AG10803 (cell line): ENCODE measurements around the gene RNF121.

ENCODE experiments used
- DNase-seq: peaks from one replicate; pipeline ENCODE4 v3.0.0; 2010; ENCODE audit warnings: low read depth
- H3K4me3 ChIP-seq: 2 replicates; pipeline ENCODE4 v1.5.1; 2011; ENCODE audit warnings: mild to moderate bottlenecking, low read length, control low read depth
- TF ChIP-seq, protein P1 (sequence below): conservative IDR thresholded peaks from 2 replicates; pipeline ENCODE4 v1.5.1; 2011; ENCODE audit warnings: mild to moderate bottlenecking, low read length, control low read depth, inconsistent platforms

The RNF121 gene

DNA sequence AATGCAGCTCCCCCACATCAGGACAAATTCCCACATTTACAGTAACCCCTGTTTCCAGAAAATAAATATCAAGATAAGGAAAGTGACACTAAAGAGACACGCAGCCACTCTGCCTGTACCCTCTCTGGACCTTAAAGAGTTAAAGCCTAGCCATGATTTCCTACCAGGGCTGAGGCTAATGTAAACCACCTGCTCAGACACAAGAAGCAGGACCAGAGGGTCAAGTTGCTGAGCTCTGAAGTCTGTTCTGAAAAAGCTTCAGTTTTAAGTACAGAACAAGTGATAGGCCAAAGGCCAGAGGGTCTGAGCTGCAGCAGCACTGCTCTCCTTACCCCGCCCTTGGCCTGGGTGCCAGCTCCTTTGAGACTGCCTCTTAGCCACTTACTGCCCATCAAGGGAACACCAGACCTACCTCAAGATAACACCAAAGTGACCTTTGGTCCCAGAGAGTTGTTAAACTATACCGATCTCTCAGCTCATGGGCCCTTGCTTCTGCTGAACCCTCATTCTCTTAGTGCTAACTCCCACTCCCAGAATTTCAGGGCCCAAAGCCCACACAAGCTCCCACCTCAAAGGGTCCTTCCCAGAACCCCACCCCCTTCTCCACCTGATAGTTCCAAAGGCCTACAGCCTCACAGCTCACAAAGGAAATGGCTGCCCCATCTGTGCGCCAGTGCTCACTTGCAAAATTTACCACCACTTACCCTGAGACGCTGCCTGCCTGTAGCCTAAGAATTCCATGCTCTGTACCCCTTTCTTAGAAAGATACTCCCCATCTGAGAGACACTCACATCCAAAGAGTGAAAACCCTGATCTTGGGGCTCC lies 110.4 kb downstream of the RNF121 start:
- TF ChIP-seq, protein P1, sequence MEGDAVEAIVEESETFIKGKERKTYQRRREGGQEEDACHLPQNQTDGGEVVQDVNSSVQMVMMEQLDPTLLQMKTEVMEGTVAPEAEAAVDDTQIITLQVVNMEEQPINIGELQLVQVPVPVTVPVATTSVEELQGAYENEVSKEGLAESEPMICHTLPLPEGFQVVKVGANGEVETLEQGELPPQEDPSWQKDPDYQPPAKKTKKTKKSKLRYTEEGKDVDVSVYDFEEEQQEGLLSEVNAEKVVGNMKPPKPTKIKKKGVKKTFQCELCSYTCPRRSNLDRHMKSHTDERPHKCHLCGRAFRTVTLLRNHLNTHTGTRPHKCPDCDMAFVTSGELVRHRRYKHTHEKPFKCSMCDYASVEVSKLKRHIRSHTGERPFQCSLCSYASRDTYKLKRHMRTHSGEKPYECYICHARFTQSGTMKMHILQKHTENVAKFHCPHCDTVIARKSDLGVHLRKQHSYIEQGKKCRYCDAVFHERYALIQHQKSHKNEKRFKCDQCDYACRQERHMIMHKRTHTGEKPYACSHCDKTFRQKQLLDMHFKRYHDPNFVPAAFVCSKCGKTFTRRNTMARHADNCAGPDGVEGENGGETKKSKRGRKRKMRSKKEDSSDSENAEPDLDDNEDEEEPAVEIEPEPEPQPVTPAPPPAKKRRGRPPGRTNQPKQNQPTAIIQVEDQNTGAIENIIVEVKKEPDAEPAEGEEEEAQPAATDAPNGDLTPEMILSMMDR = no peak
- H3K4me3 ChIP-seq = peak overlapping the region; percentile 95
- DNase-seq = peak; percentile 61

DNA sequence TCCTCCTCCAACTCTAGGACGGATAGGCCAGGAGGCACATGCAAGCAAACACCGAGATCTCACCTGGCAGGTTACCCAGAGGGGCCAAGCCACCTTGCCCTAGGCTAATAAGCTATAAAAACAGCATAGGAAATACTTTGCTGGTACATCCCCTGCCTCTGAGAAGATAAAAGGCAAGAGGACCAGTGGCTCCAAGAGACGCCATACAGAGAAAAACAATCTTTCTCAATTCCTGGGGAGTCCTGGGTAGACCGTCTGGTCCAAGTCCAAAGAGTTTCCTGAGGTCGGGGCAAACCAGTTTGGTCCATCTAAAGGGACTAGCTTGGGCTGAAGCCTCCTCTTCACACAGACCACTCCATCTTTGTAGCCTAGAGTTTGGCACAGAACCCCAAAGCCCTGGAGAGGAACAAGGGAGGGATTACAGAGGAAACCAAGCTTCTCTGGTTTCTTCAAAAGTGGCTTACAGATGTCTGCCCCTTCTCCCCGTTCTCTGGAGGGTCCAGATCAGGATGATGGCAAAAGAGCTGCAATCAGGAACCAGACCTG lies 111.1 kb downstream of the RNF121 start:
- no peak for DNase-seq
- H3K4me3 ChIP-seq = peak overlapping the region; percentile 95
- TF ChIP-seq, protein P1 = no peak

DNA sequence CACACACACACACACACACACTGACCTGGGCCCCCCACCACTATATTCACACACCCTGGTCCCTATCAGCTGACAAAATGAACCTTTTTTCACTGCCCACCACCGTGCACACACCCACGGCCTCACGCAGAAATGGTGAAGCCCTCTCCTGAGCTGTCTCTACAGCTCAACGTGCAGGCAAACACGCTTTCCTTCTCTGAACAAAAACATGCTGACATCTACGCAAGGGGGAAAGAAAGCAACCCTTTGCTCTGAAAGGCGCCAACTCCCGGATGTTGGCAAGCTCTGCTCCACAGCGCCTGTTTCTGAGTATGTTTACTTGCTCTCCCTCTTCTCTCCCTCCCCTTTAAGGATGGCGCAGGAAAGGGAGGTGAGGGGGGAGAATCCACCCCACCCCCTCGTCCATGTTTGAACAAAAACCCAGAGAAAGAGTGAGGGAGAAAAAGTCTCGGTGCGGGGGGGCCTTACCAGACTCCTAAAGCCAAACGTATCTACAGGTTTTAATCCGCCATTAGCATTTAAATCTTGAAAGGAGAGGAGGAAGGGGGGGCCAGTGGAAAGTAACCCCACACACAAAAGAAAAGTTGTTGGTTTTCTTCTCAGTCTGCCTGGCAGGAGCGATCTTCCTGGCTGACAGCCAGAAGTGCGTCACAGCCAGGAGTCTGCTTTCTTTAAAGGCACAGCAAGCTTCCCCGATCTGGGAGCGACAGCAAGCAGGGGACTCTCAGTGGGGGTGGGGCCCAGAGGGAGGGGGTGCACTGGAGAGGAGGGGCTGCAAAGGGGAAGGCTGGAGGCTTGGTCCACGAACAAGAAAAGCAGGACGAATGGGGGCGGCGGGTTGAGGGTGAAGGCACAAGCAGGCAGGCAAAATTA lies 111.9 kb downstream of the RNF121 start:
- DNase-seq = peak; percentile 93
- TF ChIP-seq, protein P1 = no peak
- H3K4me3 ChIP-seq = peak overlapping the region; percentile 95

DNA sequence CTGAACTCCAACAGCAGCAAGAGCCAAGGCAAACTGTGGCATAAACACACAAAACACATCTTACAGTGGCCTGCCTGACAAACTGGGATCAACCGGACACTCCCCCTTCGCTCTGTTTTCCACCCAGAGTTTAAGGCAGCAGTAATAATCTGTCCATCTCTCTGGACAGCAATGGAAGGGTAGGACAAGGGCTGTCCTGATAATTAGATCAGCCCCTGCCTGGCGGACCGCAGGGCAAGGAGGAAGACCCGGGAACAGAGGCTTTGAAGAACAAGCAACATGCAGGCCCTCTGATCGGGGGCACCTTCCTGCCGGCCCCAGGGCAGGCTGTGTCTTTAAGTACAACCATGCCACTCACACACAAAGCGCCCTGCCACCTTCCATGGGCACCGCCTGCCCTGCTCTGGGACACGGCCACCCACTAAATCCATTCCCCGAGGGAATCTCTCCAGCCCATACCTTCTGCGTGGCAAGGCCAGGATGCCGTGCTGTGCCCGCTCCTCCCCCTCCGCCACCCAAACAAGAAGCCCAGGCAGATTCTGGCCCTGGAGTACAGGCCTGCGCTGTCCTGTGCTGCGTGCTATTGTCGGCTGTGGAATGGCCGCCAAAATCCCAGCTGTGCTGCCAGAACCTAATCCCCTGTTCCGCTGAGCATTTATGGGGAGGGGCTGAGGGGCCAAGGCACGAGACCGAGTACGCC lies 112.7 kb downstream of the RNF121 start:
- peak; percentile 83 for DNase-seq
- peak overlapping the region; percentile 95 for H3K4me3 ChIP-seq
- TF ChIP-seq, protein P1 = no peak

DNA sequence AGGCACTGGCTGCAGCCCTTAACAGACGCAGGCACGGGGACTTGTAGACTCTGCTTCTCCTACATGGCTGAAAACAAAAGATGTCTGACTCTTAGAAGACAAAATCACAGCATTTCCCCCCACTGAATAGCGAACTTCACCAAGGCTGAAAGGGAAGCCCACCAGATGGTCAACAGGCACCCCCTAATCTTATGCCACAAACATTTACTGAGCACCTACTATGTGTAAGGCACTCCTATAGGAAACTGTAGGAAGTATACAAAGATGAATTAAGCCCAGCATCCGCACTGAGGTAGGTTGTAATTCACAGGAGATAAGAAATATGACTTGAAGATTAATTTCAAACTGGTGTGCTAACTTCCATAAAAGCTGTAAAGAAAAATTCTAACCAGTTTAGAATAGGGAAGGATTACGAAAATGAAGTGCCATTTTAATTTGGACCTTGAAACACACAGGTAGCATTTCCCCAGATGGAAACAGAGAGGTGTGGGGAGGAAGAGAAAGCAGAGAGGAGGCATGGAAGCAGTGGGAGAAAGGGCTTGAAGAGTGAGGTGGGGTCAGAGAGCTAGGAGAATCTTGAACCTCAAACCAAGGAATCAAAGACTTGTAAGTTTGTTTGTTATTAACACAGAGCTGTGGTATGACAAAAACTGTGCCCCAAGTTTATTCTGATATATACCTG lies 113.4 kb downstream of the RNF121 start:
- TF ChIP-seq, protein P1 = no peak
- no peak for DNase-seq
- H3K4me3 ChIP-seq = peak overlapping the region; percentile 95

DNA sequence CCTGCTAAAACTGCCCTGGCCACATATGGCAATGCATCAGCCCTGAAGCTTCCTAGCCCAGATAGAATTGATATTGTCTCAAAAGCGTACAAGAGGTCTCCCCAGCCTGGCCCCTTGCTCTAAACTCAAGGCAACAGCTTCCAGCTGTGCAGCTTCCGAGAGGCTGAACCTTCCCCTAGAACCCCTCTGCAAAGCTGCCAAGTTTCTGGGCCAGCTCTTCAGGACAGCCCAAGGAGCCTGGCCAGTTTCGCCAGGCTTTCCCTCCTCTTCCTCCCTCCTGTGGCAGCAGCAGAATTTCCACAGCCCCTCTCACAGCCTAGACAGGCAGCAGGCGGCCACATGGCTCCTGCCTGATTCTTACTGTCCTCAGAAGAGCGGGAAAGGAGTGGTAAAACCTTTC lies 117.0 kb downstream of the RNF121 start:
- no peak overlapping the region for H3K4me3 ChIP-seq
- TF ChIP-seq, protein P1 = no peak
- no peak for DNase-seq
